ENCODE results near the gene KDM2B.

- no peak for TF ChIP-seq CTCF (IDR thresholded peaks at IDR 0.05)
- no peak for TF ChIP-seq EP300 (IDR thresholded peaks at IDR 0.05)
- TF ChIP-seq POLR2A (IDR thresholded peaks at IDR 0.05) = no peak
- TF ChIP-seq POLR2AphosphoS5 (IDR thresholded peaks at IDR 0.05) = no peak
Measured at GRCh38 chr12:121519227-121519626, 61.6 kb downstream of the KDM2B start.
